ENCODE measurements around the gene FCHSD2.

The FCHSD2 gene

GRCh38 chr11:72968390-72968789 lies 173.7 kb downstream of the FCHSD2 start:
- TF ChIP-seq POLR2A (IDR thresholded peaks at IDR 0.05; ENCODE audit: extremely low read depth, insufficient read length) (no peak), MYC (IDR thresholded peaks at IDR 0.05; ENCODE audit: low read depth, low read length) (no peak), CTCF (IDR thresholded peaks at IDR 0.05; ENCODE audit: low read depth, low read length) (no peak)
- no peak overlapping the region for H3K4me3 ChIP-seq (ENCODE audit: low read depth, low read length)
- DNase-seq (ENCODE audit: low read depth), result no peak

- DNase-seq (ENCODE audit: low read depth), result no peak
- TF ChIP-seq MYC (IDR thresholded peaks at IDR 0.05; ENCODE audit: low read depth, low read length) (no peak), CTCF (IDR thresholded peaks at IDR 0.05; ENCODE audit: low read depth, low read length) (no peak), POLR2A (IDR thresholded peaks at IDR 0.05; ENCODE audit: extremely low read depth, insufficient read length) (no peak), MAX (IDR thresholded peaks at IDR 0.05; ENCODE audit: low read depth, low read length) (no peak)
- no peak overlapping the region for H3K4me3 ChIP-seq (ENCODE audit: low read depth, low read length)
These were observed 176.4 kb downstream of the FCHSD2 start for GRCh38 chr11:72965672-72966071.

- H3K4me3 ChIP-seq (ENCODE audit: low read depth, low read length), result no peak overlapping the region
- no peak for DNase-seq (ENCODE audit: low read depth)
- TF ChIP-seq CTCF (IDR thresholded peaks at IDR 0.05; ENCODE audit: low read depth, low read length) (no peak), MYC (IDR thresholded peaks at IDR 0.05; ENCODE audit: low read depth, low read length) (no peak), MAX (IDR thresholded peaks at IDR 0.05; ENCODE audit: low read depth, low read length) (no peak), POLR2A (IDR thresholded peaks at IDR 0.05; ENCODE audit: extremely low read depth, insufficient read length) (no peak)
These were observed 179.4 kb downstream of the FCHSD2 start for GRCh38 chr11:72962717-72963116.

- peak; percentile 71 for DNase-seq (ENCODE audit: low read depth)
- no peak for TF ChIP-seq MAX (IDR thresholded peaks at IDR 0.05; ENCODE audit: low read depth, low read length)
- no peak for TF ChIP-seq CTCF (IDR thresholded peaks at IDR 0.05; ENCODE audit: low read depth, low read length)
- no peak for TF ChIP-seq POLR2A (IDR thresholded peaks at IDR 0.05; ENCODE audit: extremely low read depth, insufficient read length)
- TF ChIP-seq MYC (IDR thresholded peaks at IDR 0.05; ENCODE audit: low read depth, low read length), result no peak
These were observed 180.0 kb downstream of the FCHSD2 start for GRCh38 chr11:72962084-72962483.

GRCh38 chr11:72959998-72960731 lies 182.0 kb downstream of the FCHSD2 start:
- DNase-seq (ENCODE audit: low read depth), result no peak
- no peak for TF ChIP-seq CTCF (IDR thresholded peaks at IDR 0.05; ENCODE audit: low read depth, low read length)
- no peak for TF ChIP-seq MAX (IDR thresholded peaks at IDR 0.05; ENCODE audit: low read depth, low read length)
- no peak for TF ChIP-seq POLR2A (IDR thresholded peaks at IDR 0.05; ENCODE audit: extremely low read depth, insufficient read length)
- TF ChIP-seq MYC (IDR thresholded peaks at IDR 0.05; ENCODE audit: low read depth, low read length), result no peak
- H3K4me3 ChIP-seq (ENCODE audit: low read depth, low read length), result no peak overlapping the region

More at GRCh38 chr11:72962084-72962483, 180.0 kb downstream of the FCHSD2 start:
- H3K4me3 ChIP-seq (ENCODE audit: low read depth, low read length), result no peak overlapping the region

All from NB4 (cell line).